ENCODE data around the gene BPIFB4. TPM values are rescaled to one million over a fixed set of nuclear protein-coding genes. Genes with fewer than 3 reads are reported as not detected.

BPIFB4 gene
- total and polyA plus RNA-seq, 2 experiments from 2014 or later: not detected

- TF ChIP-seq REST (IDR thresholded peaks at IDR 0.05; ENCODE audit: unreplicated experiment) (no peak), POLR2AphosphoS5 (IDR thresholded peaks at IDR 0.05; ENCODE audit: low read depth) (no peak), NANOG (IDR thresholded peaks at IDR 0.05; ENCODE audit: borderline replicate concordance) (no peak)
These were observed 9.1 kb upstream of the BPIFB4 start (continued) for GRCh38 chr20:33070111-33071053.

- no peak overlapping the region for H3K27ac Mint-ChIP-seq
- Histone ChIP-seq H3K79me2 (replicated peaks; ENCODE audit: insufficient read depth) (no peaks in the 10 kb centered on the region), H3K4me1 (ENCODE audit: insufficient read depth) (no peaks in the 10 kb centered on the region), H3K4me3 (no peak overlapping the region), H2AFZ (no peak overlapping the region), H3K36me3 (ENCODE audit: insufficient read depth) (no peaks in the 10 kb centered on the region), H3K27ac (ENCODE audit: low read depth) (no peak overlapping the region), H3K9me2 (ENCODE audit: insufficient read depth) (no peaks in the 10 kb centered on the region), H3F3A (replicated peaks; ENCODE audit: low read depth) (no peaks in the 10 kb centered on the region), H3K27me3 (ENCODE audit: insufficient read depth) (no peaks in the 10 kb centered on the region), H4K20me1 (replicated peaks; ENCODE audit: insufficient read depth) (no peaks in the 10 kb centered on the region), H3K4me2 (no peak overlapping the region)
- no peaks in the 10 kb centered on the region; the same call in 2 of the 3 replicates for H3K9me3 Mint-ChIP-seq
- H3K27me3 Mint-ChIP-seq (ENCODE audit: insufficient read depth, low read depth, poor library complexity): peaks cover 6% of the 10 kb centered on the region
- ATAC-seq: no peak
- DNase-seq (ENCODE audit: low spot score): no peak
- H3K36me3 Mint-ChIP-seq (ENCODE audit: low read depth): no peaks in the 10 kb centered on the region; the same call in 2 of the 3 replicates
- no peaks in the 10 kb centered on the region for H3K4me1 Mint-ChIP-seq
- H3K4me3 Mint-ChIP-seq: no peak overlapping the region
- TF ChIP-seq ZNF331 (CRISPR knock-in tag; IDR thresholded peaks at IDR 0.05; ENCODE audit: low read depth) (no peak), EZH2 (IDR thresholded peaks at IDR 0.05; ENCODE audit: low read depth, unreplicated experiment) (no peak), REST (IDR thresholded peaks at IDR 0.05; ENCODE audit: unreplicated experiment) (no peak), POLR2AphosphoS5 (IDR thresholded peaks at IDR 0.05; ENCODE audit: low read depth) (no peak), ZNF462 (CRISPR knock-in tag; IDR thresholded peaks at IDR 0.05) (no peak), ETS1 (IDR thresholded peaks at IDR 0.05) (no peak), ZNF114 (CRISPR knock-in tag; IDR thresholded peaks at IDR 0.05) (no peak)
These were observed 8.2 kb upstream of the BPIFB4 start for GRCh38 chr20:33071198-33071597.

Data from GM23338 (cell line).